HG03103 (cell line): Measurements from ENCODE around the gene CHI3L1.

ENCODE experiments used
- ATAC-seq: cut with Tn5 transposase; IDR thresholded peaks from one replicate; pipeline ENCODE4 v1.9.1; 2021; ENCODE audit warnings: low read depth; ENCODE audit not compliant: unreplicated experiment

The CHI3L1 gene

GRCh38 chr1:203153051-203153988 is 33.2 kb downstream of the CHI3L1 start:
- ATAC-seq = no peak

- ATAC-seq = no peak
These were observed 34.1 kb downstream of the CHI3L1 start for GRCh38 chr1:203152158-203153034.

GRCh38 chr1:203151362-203152157 is 34.9 kb downstream of the CHI3L1 start:
- ATAC-seq = no peak

GRCh38 chr1:203150511-203151297 is 35.8 kb downstream of the CHI3L1 start:
- no peak for ATAC-seq

- no peak for ATAC-seq
These were observed 37.2 kb downstream of the CHI3L1 start for GRCh38 chr1:203149188-203149840.

- no peak for ATAC-seq
These were observed 37.9 kb downstream of the CHI3L1 start for GRCh38 chr1:203148579-203148978.

- no peak for ATAC-seq
These were observed 38.4 kb downstream of the CHI3L1 start for GRCh38 chr1:203148127-203148526.

- no peak for ATAC-seq
These were observed 39.1 kb downstream of the CHI3L1 start for GRCh38 chr1:203147376-203147775.

GRCh38 chr1:203146537-203146936 is 40.0 kb downstream of the CHI3L1 start:
- ATAC-seq = no peak

GRCh38 chr1:203146042-203146369 is 40.5 kb downstream of the CHI3L1 start:
- no peak for ATAC-seq

- ATAC-seq = no peak
These were observed 41.0 kb downstream of the CHI3L1 start for GRCh38 chr1:203145321-203146041.

- no peak for ATAC-seq
These were observed 41.8 kb downstream of the CHI3L1 start for GRCh38 chr1:203144661-203145060.

- no peak for ATAC-seq
These were observed 42.9 kb downstream of the CHI3L1 start for GRCh38 chr1:203143641-203144040.

GRCh38 chr1:203142684-203143408 is 43.7 kb downstream of the CHI3L1 start:
- ATAC-seq = no peak

GRCh38 chr1:203142124-203142523 is 44.4 kb downstream of the CHI3L1 start:
- no peak for ATAC-seq

GRCh38 chr1:203140743-203141520 is 45.6 kb downstream of the CHI3L1 start:
- ATAC-seq = no peak

- no peak for ATAC-seq
These were observed 46.5 kb downstream of the CHI3L1 start for GRCh38 chr1:203139976-203140475.
